SK-N-SH (cell line): ENCODE data around the gene PIP5KL1.

Experiments used
- CHD2 ChIP-seq: fragments of 150-350 bp; IDR thresholded peaks from 2 replicates; pipeline ENCODE4 v1.6.1; 2018; ENCODE audit warnings: low read length; ENCODE audit not compliant: partially characterized antibody
- ELF1 ChIP-seq: IDR thresholded peaks from 2 replicates; pipeline ENCODE4 v1.4.0; 2012
- FOSL2 ChIP-seq: IDR thresholded peaks from 2 replicates; pipeline ENCODE4 v1.4.0; 2012; ENCODE audit warnings: low read depth, mild to moderate bottlenecking, moderate library complexity, borderline replicate concordance
- FOXJ3 ChIP-seq: sonication (generic); formaldehyde crosslinking; IDR thresholded peaks from 2 replicates; pipeline ENCODE4 v1.5.1; 2020; ENCODE audit warnings: mild to moderate bottlenecking, missing genetic modification reagents
- GATA2 ChIP-seq: sonication (generic); formaldehyde crosslinking; IDR thresholded peaks from 2 replicates; pipeline ENCODE4 v1.5.0; 2020; ENCODE audit warnings: mild to moderate bottlenecking, missing genetic modification reagents
- RCOR1 ChIP-seq: fragments of 150-350 bp; IDR thresholded peaks from 2 replicates; pipeline ENCODE4 v1.6.1; 2017; ENCODE audit warnings: antibody characterized with exemption, low read length
- SIN3A ChIP-seq: IDR thresholded peaks from 2 replicates; pipeline ENCODE4 v1.6.1; 2012; ENCODE audit warnings: low read depth, mild to moderate bottlenecking, low read length, moderate library complexity, borderline replicate concordance
- SMC3 ChIP-seq: IDR thresholded peaks from 2 replicates; pipeline ENCODE4 v1.6.1; 2012; ENCODE audit warnings: low read depth, low read length, improper control_type of control experiment
- TAF1 ChIP-seq: IDR thresholded peaks from 2 replicates; pipeline ENCODE4 v1.6.1; 2012; ENCODE audit warnings: low read depth, mild to moderate bottlenecking, low read length, moderate library complexity, borderline replicate concordance
- TF ChIP-seq, protein P1 (sequence below): fragments of 200-600 bp; sonication (generic); IDR thresholded peaks from 2 replicates; pipeline ENCODE4 v1.6.1; 2017; ENCODE audit warnings: antibody characterized with exemption, mild to moderate bottlenecking, moderate library complexity
- TF ChIP-seq, protein P2 (sequence below): fragments of 150-350 bp; IDR thresholded peaks from 2 replicates; pipeline ENCODE4 v1.6.1; 2016; ENCODE audit warnings: mild to moderate bottlenecking, low read depth, low read length
- TF ChIP-seq, protein P3 (sequence below): IDR thresholded peaks from 2 replicates; pipeline ENCODE4 v1.4.0; 2012; ENCODE audit warnings: low read depth
- TF ChIP-seq, protein P4 (sequence below): fragments of 150-350 bp; IDR thresholded peaks from 2 replicates; pipeline ENCODE4 v1.6.1; 2017; ENCODE audit warnings: antibody characterized with exemption, low read length, low read depth, borderline replicate concordance

DNA sequence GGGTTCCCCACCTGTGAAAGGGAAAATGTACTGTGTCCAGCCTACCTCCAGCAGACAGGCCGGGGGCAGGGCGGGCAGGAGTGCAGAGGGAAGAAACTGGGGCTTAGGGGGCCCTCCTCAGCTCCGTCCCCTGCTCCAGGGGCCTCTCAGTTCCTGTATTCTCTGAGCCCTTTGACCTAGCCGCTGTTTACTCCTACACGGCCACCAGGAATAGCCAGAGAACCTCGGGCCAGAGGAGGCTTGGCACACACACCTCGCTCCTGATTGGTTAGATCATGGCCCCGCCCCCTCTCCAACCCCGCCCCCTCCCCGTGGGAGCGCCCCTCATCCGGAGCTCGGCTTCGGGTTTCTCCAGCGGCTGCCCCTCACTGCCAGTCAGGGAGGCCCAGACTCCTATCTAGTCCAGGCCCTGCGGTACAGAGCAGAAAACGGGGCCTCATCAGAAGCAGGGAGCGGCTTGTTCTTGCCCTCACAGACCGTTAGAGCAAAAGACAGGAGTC is 33.3 kb downstream of the PIP5KL1 start:
- TF ChIP-seq, protein P1, sequence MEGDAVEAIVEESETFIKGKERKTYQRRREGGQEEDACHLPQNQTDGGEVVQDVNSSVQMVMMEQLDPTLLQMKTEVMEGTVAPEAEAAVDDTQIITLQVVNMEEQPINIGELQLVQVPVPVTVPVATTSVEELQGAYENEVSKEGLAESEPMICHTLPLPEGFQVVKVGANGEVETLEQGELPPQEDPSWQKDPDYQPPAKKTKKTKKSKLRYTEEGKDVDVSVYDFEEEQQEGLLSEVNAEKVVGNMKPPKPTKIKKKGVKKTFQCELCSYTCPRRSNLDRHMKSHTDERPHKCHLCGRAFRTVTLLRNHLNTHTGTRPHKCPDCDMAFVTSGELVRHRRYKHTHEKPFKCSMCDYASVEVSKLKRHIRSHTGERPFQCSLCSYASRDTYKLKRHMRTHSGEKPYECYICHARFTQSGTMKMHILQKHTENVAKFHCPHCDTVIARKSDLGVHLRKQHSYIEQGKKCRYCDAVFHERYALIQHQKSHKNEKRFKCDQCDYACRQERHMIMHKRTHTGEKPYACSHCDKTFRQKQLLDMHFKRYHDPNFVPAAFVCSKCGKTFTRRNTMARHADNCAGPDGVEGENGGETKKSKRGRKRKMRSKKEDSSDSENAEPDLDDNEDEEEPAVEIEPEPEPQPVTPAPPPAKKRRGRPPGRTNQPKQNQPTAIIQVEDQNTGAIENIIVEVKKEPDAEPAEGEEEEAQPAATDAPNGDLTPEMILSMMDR: no peak
- TF ChIP-seq TAF1 (no peak), FOSL2 (no peak), FOXJ3 (CRISPR knock-in tag) (no peak), ELF1 (no peak), CHD2 (no peak), RCOR1 (no peak), SIN3A (no peak), GATA2 (no peak), SMC3 (no peak)
- TF ChIP-seq, protein P2, sequence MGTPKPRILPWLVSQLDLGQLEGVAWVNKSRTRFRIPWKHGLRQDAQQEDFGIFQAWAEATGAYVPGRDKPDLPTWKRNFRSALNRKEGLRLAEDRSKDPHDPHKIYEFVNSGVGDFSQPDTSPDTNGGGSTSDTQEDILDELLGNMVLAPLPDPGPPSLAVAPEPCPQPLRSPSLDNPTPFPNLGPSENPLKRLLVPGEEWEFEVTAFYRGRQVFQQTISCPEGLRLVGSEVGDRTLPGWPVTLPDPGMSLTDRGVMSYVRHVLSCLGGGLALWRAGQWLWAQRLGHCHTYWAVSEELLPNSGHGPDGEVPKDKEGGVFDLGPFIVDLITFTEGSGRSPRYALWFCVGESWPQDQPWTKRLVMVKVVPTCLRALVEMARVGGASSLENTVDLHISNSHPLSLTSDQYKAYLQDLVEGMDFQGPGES: no peak
- TF ChIP-seq, protein P3, sequence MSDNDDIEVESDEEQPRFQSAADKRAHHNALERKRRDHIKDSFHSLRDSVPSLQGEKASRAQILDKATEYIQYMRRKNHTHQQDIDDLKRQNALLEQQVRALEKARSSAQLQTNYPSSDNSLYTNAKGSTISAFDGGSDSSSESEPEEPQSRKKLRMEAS: no peak
- TF ChIP-seq, protein P4, sequence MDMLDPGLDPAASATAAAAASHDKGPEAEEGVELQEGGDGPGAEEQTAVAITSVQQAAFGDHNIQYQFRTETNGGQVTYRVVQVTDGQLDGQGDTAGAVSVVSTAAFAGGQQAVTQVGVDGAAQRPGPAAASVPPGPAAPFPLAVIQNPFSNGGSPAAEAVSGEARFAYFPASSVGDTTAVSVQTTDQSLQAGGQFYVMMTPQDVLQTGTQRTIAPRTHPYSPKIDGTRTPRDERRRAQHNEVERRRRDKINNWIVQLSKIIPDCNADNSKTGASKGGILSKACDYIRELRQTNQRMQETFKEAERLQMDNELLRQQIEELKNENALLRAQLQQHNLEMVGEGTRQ: no peak
